Measurements from ENCODE around the gene SCN2B. TPM values are rescaled to one million over a fixed set of nuclear protein-coding genes. Genes with fewer than 3 reads are reported as not detected.

SCN2B gene
- total RNA-seq, 1 donor from 2014 or later = 0.69 TPM

DNA sequence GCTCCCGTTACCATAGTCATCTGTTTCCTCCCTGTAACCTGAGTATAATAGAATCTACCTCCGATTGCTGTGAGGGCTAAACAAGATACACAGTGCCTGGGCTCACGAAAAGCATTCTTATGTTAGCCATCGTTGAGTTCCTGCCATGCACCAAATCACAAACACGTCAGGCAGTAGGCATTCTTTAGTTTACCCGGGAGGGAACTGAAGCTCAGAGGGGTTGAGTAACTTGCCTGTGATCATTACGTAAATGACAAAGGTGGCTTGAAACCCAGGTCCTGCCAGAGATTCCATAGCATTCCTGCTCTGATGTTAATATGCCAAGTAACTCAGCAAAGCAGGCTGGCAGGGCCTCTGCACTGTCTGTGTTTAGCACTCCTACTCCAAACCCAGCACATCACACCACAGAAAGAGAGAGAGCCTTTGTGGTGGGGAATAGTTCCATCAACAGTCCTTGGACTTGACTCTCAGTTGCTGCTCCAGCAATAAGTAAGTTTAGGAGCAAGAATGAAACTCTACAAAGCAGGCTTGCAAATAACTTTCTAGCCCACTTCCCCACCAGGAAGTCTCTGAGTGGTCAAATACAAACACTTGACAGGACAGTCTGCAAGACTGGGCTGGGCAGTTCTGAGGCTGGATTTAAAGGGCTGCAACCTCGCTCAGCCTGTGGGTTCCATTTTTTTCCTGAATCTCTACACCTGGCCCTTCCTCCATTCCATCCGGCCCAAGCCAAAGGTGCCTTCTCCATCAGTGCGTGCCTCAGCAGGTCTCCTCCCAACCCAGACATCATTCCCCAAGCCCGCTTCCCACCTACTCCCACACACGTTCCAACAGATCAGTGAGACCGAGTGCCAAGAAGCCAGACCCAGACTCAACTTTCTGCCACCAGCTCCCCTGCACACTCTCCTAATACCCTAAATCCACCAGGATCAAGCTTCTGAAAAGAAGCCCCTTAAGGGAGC, 1.1 kb downstream of the SCN2B start:
- DNase-seq (ENCODE audit: low spot score) = no peak

DNA sequence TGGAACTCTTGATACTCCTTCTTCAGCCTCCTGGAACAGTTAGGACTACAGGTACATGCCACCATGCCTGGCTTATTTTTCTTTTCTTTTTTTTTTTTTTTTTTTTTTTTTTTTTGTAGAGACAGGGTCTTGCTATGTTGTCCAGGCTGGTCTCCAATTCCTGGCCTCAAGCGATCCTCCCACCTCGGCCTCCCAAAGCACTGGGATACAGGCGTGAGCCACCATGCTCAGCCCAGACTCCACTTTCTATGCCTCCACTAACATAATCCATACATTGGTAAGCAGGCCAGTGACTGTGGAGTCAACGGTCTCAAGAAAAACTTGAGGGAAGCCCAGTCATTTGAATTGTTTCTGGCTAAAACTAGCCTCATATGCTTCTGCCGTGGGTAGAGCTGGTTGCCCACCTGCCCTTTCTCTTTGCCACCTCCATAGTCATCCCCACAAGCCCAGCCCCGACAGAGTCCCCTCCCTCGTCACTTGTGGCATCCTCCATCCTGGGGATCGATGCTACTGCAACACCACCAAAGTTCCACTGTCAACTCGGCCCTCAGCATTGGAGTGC, 2.4 kb downstream of the SCN2B start:
- DNase-seq (ENCODE audit: low spot score) = no peak

DNA sequence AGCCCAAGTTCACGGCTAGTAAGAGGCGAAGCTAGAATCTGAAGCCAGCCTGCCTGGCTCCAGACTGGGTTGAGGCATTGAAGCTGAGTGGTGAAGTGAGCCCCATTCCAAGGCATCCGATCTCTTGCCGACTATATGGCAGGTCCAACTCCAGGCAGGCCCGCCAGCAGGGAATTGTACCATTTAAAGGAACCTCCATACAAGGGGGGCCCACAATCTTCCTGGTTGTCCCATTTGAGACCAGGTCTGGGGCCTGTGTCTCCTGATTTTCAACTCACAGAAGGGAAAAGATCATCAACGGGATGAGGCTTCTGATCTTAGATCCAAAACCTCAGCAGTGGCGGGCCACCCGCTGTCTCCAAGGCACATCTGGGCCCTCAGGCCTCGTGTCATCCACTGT, 4.1 kb downstream of the SCN2B start:
- DNase-seq (ENCODE audit: low spot score) = no peak

DNA sequence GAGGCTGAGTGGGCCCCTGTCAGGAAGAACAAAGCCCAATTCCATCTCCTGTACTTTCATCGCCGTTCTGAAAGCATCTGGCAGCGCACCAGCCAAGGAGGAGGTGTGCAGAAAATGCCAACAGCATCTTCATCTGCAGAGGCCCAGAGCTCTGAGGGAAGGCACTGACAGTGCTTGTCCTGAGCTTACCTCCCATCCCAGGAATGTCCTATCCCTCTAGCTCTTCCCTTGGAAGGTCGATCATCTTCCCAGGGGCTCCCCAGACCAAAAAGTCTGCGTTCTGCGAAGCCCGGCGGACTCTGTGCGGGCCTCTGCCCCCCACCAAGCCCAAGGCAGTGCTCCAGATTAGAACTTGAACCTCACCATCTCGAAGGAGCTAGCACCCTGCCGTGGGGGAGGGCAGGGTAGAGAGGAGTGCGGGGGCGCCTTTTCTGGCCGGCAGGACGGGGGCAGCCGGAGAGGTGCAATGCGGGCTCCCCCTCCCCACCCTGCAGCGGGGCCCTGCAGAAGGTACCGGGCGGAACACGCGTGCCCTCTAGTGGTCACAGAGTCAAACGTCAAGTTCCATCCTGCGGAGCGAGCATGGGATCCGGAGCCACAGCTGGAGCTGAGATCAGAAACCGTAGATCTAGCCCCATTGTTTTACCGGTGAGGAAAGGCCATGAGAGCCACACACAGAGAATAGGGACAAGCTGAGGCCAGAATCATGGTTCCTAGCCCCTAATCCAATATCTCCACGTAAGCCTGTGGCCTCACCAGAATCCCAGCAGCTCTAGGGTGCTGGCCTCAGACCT, 5.0 kb downstream of the SCN2B start:
- peak; percentile 77 for DNase-seq (ENCODE audit: low spot score)

DNA sequence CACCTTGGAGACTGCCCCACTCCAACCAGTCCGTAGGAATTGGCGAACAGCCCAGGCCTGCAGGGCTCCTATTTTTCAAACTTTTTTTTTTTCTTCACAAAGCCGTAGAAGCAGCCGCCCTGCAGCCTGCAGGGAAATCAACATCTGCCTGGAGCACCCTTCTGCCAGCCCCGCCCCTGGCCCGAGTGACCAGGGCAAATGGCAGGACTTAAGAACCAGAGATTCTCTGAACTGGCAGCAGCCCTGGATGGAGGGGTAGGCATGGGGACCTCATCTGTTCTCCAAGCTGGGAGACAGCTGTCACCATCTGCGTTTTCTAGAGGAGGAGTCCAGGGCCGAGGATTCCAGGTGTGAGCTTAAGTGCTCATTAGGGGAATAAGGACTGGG, 5.6 kb downstream of the SCN2B start:
- DNase-seq (ENCODE audit: low spot score) = no peak

DNA sequence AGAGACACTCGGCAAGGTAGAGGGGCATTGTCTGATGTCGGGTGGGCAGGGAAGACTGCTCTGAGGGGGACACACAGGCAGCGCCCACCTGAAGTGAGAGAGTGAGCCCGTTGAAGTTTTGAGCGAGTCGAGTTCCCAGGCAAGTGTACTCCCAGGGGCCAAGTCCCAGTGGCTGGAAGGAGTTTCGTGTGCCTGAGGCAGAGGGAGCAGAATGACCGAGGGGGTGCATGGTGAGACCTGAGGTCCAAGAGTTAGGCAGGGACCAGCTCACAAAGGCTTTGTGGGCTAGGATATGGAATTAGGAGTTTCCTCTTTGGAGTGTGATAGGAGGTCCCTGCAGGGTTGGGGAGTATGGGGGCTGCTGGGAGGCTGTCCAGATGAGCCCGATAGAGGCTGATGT, 6.2 kb downstream of the SCN2B start:
- no peak for DNase-seq (ENCODE audit: low spot score)

DNA sequence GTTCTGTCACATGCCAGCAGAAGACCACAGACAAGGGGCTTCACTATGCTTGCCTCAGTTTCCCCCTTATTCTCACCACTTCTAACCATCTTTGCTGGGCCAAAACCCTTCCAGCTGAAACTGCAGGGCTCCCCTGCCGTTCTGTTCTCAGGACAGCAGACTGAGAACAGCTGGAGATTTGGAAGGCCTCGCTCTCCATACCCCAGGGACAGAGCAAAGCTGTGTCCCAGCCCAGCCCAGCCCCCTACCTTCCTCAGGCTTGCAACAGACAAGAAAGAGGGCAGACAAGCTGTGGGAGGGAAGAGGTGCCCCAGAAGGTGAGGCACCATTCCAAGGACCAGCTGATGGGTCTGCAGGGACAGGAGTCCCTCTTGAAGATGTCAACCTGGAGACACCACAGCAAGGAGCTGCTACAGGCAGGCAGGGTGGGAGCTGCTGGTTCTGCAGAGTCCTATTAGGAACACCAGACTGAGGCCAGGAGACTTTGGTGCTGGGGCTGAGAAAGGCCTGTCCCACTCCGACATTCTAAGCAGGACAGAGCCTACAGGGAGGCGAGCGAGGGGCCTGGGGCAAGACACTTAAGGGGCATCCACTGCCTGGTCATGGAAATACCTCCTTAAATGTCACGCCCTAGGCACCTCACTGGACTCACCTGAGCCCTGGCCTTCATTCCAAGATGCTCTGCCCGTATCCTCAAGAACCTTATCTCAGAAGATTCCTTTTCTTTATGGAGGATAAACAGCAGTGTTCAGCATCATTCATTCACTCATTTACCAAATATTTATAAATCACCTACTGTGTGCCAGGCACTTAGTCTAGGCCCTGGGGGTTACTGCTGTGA, 6.9 kb downstream of the SCN2B start:
- no peak for DNase-seq (ENCODE audit: low spot score)

DNA sequence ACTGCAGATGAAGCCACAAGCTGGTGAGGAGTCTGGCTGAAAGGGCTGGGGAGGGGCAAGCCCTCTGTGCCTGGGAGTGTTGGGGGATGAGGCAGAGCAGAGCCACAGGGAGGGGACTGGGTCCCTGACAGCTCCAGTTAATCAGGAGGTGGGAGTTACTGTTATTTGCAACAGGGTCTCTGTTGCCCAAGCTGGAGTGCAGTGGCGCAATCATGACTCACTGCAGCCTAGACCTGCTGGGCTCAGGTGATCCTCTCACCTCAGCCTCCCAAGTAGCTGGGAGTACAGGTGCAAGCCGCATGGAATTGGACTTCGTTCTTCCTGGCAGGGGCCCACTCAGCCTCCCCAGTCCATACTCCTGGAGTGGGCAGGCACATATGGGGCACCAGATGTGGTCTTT, 7.7 kb downstream of the SCN2B start:
- no peak for DNase-seq (ENCODE audit: low spot score)

DNA sequence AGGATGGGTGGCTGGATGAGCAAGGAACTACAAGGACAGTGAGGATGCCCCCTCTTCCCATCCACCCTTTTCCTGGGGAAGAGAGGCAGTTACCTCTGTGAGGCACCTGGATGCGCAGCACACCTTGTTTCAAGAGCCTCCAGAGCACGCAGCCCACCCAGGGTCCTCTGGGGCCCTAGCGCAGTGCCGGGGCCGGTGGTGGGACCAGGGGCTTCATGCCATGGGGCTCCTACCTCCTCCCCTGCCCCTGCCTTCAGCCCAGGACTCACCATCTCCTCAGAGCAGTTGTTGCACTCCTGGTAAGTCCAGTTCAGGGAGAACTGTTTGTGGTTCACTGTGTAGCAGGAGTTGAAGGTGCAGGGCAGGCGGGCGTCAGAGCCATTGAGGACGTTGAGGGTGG, 8.1 kb downstream of the SCN2B start:
- DNase-seq (ENCODE audit: low spot score) = no peak

DNA sequence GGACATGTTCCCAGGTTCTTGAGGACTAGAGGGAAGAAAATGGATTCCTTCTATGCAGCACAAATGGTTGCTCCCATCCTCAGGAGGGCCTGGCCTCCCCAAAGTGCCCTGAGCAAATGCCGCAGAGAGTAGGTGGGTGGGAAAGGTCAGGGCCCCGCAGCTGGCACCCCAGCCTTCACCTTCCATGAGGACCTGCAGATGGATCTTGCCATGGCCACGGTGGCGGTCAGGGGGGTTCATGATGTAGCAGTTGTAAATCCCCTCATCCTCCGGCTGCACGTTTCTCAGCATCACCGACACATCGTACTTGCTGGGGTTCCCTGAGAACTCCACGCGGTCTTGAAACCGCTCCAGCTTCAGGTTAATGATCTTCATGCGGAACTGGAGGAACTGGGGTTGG, 8.5 kb downstream of the SCN2B start:
- no peak for DNase-seq (ENCODE audit: low spot score)

DNA sequence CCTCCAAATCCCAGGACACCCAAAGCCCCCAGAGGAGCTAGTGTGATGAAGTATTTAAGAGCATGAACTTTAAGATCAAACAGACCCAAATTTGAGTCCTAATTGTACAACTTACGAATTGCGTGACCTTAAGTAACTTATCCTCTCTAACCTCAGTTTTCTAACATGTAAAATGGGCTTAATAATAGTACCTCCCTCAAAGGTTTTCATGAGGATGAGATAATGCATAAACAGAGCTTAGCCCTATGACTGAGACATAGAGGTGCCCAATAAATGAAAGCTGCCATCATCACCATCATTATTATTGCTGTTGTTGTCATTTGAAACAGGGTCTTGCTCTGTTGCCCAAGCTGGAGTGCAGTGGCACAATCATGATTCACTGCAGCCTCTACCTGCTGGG, 9.2 kb downstream of the SCN2B start:
- no peak for DNase-seq (ENCODE audit: low spot score)

DNA sequence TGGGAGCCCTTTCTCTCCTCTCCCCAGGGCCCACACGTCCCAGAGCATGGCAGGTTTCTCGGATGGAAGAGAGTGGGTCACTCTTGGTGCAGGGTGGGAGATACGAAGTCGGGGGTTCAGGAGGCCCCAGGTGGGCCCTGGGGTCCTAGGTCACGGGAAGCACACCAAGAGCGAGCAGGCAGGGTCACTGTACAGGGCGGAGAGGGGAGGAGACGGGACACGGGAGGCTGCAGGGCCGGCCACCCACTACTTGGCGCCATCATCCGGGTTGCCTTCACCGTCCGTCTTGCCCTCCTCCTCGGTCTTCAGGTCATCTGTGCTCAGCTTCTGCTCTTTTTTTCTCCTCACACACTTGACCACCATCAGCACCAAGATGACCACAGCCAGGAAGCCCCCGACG, 9.8 kb downstream of the SCN2B start:
- no peak for DNase-seq (ENCODE audit: low spot score)

DNA sequence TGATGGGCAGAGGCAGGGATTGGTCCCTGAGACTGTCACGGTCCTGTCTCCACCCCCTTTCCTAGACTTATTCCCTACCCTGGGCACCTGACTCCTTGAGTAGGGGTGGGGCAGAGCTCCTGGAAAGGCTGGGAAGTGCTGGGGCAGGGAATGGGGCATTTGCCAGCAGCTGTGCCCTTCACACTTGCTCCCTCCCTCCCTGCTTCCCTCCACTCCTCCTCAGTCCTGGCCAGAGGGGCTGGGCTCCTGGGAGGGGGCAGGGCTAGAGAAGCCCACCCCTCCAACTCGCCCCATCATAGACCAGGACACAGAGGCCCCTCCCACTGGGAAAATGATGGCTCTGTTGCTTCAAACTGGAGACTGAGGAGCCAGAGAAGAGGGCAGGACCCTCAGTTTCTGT, 11.6 kb downstream of the SCN2B start:
- no peak for DNase-seq (ENCODE audit: low spot score)

DNA sequence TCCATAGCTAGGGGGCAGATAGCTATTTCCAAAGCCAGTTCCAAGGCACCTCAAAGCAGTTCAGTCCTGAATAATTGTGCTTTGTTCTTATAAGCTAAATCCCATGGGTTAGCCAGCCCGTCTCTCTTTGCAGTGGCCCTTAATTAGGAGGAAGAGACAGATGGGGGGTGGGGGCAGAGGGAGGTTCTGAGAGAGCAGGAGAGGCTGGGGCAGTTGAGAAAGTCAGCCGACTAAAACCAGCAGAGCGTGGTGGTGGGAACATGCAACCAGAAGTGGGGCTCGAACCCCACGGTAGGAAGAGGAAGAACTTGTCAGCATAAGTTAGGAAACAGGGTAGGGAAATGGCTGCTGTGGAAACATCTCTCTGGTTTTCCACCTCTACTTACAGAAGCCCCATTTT, 12.9 kb downstream of the SCN2B start:
- no peak for DNase-seq (ENCODE audit: low spot score)

DNA sequence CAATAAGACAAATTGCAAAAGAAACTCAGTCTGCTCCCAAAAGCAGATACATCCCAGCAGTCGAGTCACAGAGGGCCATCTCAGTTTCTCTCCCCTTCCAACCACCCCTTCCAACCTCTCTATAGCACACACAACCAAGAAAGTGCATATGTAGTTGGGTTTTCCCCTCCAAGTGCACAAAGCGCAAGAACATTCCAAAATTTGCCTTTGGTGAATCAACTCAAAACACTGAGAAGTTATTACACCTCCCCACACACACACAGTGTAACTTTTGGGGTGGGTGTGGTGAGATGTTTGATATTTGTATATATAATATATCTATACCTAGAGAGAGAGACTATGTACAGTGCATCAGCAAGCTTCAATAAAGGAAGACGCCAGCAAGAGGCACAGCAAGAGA, 13.6 kb downstream of the SCN2B start:
- no peak for DNase-seq (ENCODE audit: low spot score)

DNA sequence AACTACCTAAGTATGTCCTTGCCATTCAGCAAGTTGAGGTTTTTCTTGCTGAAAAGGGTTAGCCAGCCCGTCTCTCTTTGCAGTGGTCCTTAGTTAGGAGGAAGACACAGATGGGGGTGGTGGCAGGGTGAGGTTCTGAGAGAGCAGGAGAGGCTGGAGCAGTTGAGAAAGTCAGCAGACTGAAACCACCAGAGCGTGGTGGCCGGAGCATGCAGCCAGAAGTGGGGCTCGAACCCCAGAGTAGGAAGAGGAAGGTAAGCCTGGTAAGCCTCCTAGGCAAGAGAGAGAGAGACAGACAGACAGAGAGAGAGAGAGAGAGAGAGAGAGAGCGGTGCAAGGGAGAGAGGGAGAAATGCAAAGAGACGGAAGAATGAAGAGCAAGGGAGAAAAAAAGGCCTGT, 14.7 kb downstream of the SCN2B start:
- DNase-seq (ENCODE audit: low spot score) = no peak

DNA sequence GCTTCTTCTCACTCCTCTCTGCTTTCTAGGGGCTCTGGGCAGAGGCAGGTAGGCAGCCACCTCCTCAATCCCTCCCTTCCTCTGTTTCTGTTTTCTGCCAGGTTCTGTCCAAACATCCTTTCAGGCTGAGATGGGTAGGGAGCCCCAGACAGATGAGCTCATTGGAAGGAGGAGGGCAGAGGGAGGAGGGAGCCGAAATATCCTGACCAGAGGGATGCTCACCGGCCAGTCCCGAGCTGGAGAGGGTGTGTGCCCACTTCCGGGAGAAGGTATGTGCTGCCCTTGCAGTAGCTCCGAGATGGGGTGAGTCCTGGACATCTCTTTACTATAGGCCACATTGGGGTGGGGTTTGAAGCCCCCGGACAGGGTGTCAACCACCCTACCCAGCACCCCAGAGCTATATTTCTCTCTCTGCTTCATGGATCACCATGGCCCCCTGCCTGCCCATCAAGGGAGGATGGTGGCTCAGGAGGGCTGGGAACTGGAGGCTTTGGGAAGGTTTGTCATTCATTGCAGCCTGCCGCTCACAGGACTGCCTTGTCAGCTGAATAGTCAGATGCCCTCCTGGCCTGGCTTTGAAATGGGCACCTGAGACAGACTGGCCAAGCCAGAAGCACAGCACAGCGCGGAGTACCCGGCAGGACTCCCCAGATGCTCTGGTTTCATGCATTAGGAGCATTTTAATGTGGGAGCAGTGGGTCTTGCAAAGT, 19.1 kb downstream of the SCN2B start:
- no peak for DNase-seq (ENCODE audit: low spot score)

DNA sequence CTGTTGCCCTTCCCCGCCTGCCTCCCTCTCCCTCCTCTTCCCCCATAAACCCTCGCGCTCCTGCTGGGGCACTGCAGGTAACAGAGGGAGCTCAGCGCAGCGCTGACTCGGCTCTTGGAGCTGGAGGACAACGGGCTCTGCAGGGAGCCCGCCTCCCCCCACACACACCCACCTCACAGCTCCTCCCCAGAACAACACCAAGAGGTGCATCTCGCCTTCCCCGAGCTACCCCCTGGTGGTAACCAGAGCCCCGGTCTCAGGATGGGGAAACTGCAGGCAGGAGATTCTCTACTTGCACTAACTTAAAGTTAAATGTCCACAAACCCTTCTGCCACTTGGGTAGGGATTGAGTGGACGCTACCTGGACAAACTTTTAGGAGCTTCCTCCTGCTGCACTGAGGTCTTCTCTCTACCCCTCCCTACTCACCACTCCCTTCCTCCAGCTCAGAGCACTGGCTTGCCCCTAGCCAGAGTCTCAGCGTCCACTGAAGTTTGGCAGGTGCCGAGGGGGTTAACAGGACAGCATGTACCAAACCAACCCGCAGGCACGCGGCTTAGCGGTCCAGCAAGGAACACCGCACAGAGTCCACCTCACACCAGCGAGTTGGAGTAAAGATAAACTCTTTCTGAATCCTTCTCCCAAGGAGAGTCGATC, 19.8 kb downstream of the SCN2B start:
- no peak for DNase-seq (ENCODE audit: low spot score)

DNA sequence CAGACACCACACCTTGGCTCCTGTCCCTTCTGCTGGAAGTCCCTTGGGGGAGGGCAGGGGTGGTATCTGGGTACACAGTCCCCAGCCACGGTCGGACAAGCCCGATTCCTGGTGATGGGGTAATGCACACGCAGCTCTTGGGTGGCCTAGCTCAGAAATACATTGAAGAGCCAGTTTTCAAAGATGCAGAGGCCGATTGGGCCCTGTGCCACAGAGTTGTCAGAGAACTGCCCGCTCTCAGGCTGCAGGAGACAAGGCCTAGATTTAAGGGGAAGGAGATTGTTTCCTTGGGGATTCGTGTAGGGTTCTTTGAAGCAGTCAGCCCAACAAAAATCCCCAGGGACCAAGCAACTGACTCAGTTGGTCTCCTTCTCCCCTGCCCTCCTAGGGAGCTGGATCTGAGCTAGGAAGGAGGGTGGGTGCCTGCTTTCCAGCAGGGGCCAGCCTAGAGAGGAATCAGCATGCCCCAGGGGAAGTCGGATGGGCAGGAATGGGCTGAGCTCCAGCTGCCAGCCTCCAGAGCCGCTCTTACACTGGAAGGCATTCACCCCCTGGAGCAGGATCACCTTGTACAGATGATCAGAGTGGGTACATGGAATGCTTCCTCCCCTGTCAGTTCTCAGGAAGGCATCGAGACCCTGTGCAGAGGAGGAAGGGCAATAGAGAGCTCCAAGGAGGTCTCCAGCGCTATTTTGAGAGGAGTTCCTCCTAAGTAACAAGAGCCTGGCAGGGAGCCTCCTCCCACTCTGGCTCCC, 20.5 kb downstream of the SCN2B start:
- DNase-seq (ENCODE audit: low spot score) = no peak

DNA sequence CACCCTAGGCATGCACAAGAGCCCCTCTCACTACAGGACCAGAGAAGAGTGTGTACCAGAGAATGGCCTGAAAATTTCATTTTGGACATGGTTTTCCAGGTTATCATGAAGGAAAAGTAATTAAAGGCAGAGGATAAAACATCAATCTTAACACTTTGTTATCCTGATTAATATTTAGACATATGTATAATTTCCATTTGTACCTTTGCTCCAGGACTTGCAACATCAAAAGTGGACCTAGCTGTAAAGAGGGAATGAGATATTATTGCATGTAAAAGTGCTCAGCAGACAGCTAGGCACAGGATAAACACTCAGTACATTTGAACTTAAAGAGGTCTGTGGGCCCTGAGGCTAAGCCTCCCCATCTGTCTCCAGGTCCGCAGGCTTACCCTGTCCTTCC, 21.8 kb downstream of the SCN2B start:
- no peak for DNase-seq (ENCODE audit: low spot score)

Measured in mucosa of gallbladder (tissue), 1 donor.